H9 (cell line): ENCODE measurements around the gene TGFBI. TPM values are rescaled to one million over a fixed set of nuclear protein-coding genes. Genes with fewer than 3 reads are reported as not detected.

Experiments
- DNase-seq: peaks from one replicate; pipeline ENCODE4 v3.0.0-alpha.2; 2017
- H2AFZ ChIP-seq: one replicate; pipeline ENCODE4 v1.6.1; 2013; ENCODE audit warnings: mild to moderate bottlenecking, low read length, control low read depth, moderate library complexity
- H2AK5ac ChIP-seq: 2 replicates; pipeline ENCODE4 v1.6.1; 2013; ENCODE audit warnings: low read length, control low read depth, mixed read lengths; ENCODE audit not compliant: insufficient read length
- H2BK120ac ChIP-seq: one replicate; pipeline ENCODE4 v1.6.1; 2013; ENCODE audit warnings: low read depth, mild to moderate bottlenecking, low read length, control low read depth, inconsistent platforms; ENCODE audit not compliant: poor library complexity, severe bottlenecking
- H2BK12ac ChIP-seq: 2 replicates; pipeline ENCODE4 v1.6.1; 2013; ENCODE audit warnings: low read length, control low read depth, mixed read lengths, low read depth; ENCODE audit not compliant: insufficient read length
- H2BK15ac ChIP-seq: 2 replicates; pipeline ENCODE4 v1.6.1; 2013; ENCODE audit warnings: low read depth, low read length, control low read depth
- H2BK20ac ChIP-seq: one replicate; pipeline ENCODE4 v1.6.1; 2013; ENCODE audit warnings: low read depth, mild to moderate bottlenecking, low read length, control low read depth, inconsistent platforms; ENCODE audit not compliant: poor library complexity, severe bottlenecking
- H2BK5ac ChIP-seq: 2 replicates; pipeline ENCODE4 v1.6.1; 2013; ENCODE audit warnings: low read length, control low read depth, mixed read lengths; ENCODE audit not compliant: insufficient read length
- H3K14ac ChIP-seq: 2 replicates; pipeline ENCODE4 v1.6.1; 2013; ENCODE audit warnings: low read length, control low read depth; ENCODE audit not compliant: insufficient read depth
- H3K18ac ChIP-seq: 2 replicates; pipeline ENCODE4 v1.6.1; 2013; ENCODE audit warnings: low read depth, mild to moderate bottlenecking, mixed read lengths, low read length, control low read depth; ENCODE audit not compliant: insufficient read length
- H3K23ac ChIP-seq: 2 replicates; pipeline ENCODE4 v1.6.1; 2013; ENCODE audit warnings: low read length, control low read depth, mixed read lengths, low read depth; ENCODE audit not compliant: insufficient read length
- H3K23me2 ChIP-seq: 2 replicates; pipeline ENCODE4 v1.6.1; 2013; ENCODE audit warnings: low read depth, mild to moderate bottlenecking, mixed read lengths, low read length, control low read depth; ENCODE audit not compliant: insufficient read length, poor library complexity, severe bottlenecking
- H3K27ac ChIP-seq: 2 replicates; pipeline ENCODE4 v1.5.1; 2013; ENCODE audit warnings: low read length, control low read depth, mixed read lengths, low read depth; ENCODE audit not compliant: insufficient read length
- H3K27me3 ChIP-seq: 2 replicates; pipeline ENCODE4 v1.6.1; 2013; ENCODE audit warnings: low read length, control low read depth, inconsistent platforms; ENCODE audit not compliant: insufficient read depth
- H3K4ac ChIP-seq: 2 replicates; pipeline ENCODE4 v1.6.1; 2013; ENCODE audit warnings: low read depth, mild to moderate bottlenecking, control low read depth, inconsistent platforms, low read length, moderate library complexity
- H3K4me1 ChIP-seq: 2 replicates; pipeline ENCODE4 v1.6.1; 2013; ENCODE audit warnings: low read length, control low read depth, inconsistent platforms; ENCODE audit not compliant: insufficient read depth
- H3K4me2 ChIP-seq: 2 replicates; pipeline ENCODE4 v1.6.1; 2013; ENCODE audit warnings: low read length, control low read depth, mixed read lengths; ENCODE audit not compliant: insufficient read length, insufficient read depth
- H3K56ac ChIP-seq: 2 replicates; pipeline ENCODE4 v1.6.1; 2013; ENCODE audit warnings: low read depth, mild to moderate bottlenecking, mixed read lengths, low read length, control low read depth; ENCODE audit not compliant: insufficient read length
- H3K79me1 ChIP-seq: 2 replicates; pipeline ENCODE4 v1.6.1; 2013; ENCODE audit warnings: low read depth, mild to moderate bottlenecking, moderate library complexity, low read length, control low read depth, inconsistent platforms; ENCODE audit not compliant: insufficient read depth, poor library complexity, severe bottlenecking
- H3K79me2 ChIP-seq: 2 replicates; pipeline ENCODE4 v1.6.1; 2013; ENCODE audit warnings: low read length, control low read depth, inconsistent platforms; ENCODE audit not compliant: insufficient read depth
- H3K9ac ChIP-seq: 2 replicates; pipeline ENCODE4 v1.6.1; 2013; ENCODE audit warnings: low read length, control low read depth, mixed read lengths; ENCODE audit not compliant: insufficient read length; ENCODE audit errors: extremely low read depth
- H3K9me3 ChIP-seq: one replicate; pipeline ENCODE4 v1.6.1; 2013; ENCODE audit warnings: low read depth, low read length, inconsistent platforms; ENCODE audit not compliant: control insufficient read depth
- H3T11ph ChIP-seq: one replicate; pipeline ENCODE4 v1.6.1; 2013; ENCODE audit warnings: mild to moderate bottlenecking, low read length, control low read depth, inconsistent platforms
- H4K20me1 ChIP-seq: one replicate; pipeline ENCODE4 v1.6.1; 2013; ENCODE audit not compliant: control insufficient read depth, insufficient read length, insufficient read depth
- H4K5ac ChIP-seq: 2 replicates; pipeline ENCODE4 v1.6.1; 2013; ENCODE audit warnings: low read depth, mild to moderate bottlenecking, mixed read lengths, low read length, control low read depth; ENCODE audit not compliant: insufficient read length
- H4K8ac ChIP-seq: replicated peaks from 2 replicates; pipeline ENCODE4 v1.6.1; 2013; ENCODE audit warnings: low read length, control low read depth, mixed read lengths, low read depth; ENCODE audit not compliant: insufficient read length
- H4K91ac ChIP-seq: 2 replicates; pipeline ENCODE4 v1.6.1; 2013; ENCODE audit warnings: low read depth, mild to moderate bottlenecking, moderate library complexity, mixed read lengths, low read length, control low read depth; ENCODE audit not compliant: insufficient read length
- H3K27ac Mint-ChIP-seq, 3 experiments: 2 replicates in 2 of 3; 3 replicates in 1 of 3; pipeline ENCODE4 v1.8.0; 2020 to 2021; ENCODE audit warnings: mixed read lengths in 3 of 3, mild to moderate bottlenecking in 1 of 3, moderate library complexity in 1 of 3
- H3K27me3 Mint-ChIP-seq: 2 replicates; pipeline ENCODE4 v1.8.0; 2021; ENCODE audit warnings: low read depth, mild to moderate bottlenecking, moderate library complexity, mixed read lengths
- H3K36me3 Mint-ChIP-seq, 3 experiments: 2 replicates in 2 of 3; 3 replicates in 1 of 3; pipeline ENCODE4 v1.8.0; 2020 to 2021; ENCODE audit warnings: low read depth in 3 of 3, mixed read lengths in 3 of 3; ENCODE audit not compliant: insufficient read depth in 1 of 3
- H3K4me1 Mint-ChIP-seq, 2 experiments: 2 replicates each; pipeline ENCODE4 v1.8.0; 2020; ENCODE audit warnings: mixed read lengths in 2 of 2
- H3K4me3 Mint-ChIP-seq, 2 experiments: 2 replicates in 1 of 2; 3 replicates in 1 of 2; pipeline ENCODE4 v1.8.0; 2020 to 2021; ENCODE audit warnings: mild to moderate bottlenecking in 2 of 2, mixed read lengths in 2 of 2, moderate library complexity in 1 of 2
- H3K9me3 Mint-ChIP-seq, 2 experiments: 2 replicates in 1 of 2; 3 replicates in 1 of 2; pipeline ENCODE4 v1.8.0; 2020; ENCODE audit warnings: mild to moderate bottlenecking in 2 of 2, mixed read lengths in 2 of 2, moderate library complexity in 1 of 2
- CTCF ChIP-seq: fragments of 200-600 bp; sonication (generic); conservative IDR thresholded peaks from 3 replicates; pipeline ENCODE4 v1.8.0; 2021; ENCODE audit warnings: antibody characterized with exemption, mild to moderate bottlenecking
- WGBS: extraction: QIAGEN DNeasy Blood & Tissue Kit; methylation state at CpG from one replicate; pipeline ENCODE4 v1.1.7; 2013; ENCODE audit warnings: missing lambda C conversion rate, low lambda C conversion rate, mixed read lengths; ENCODE audit not compliant: insufficient read length; ENCODE audit errors: extremely low coverage; 5-methylcytosine and 5-hydroxymethylcytosine counted together
- total RNA-seq: library from RNA; stranded (reverse); gene quantifications from 2 replicates; pipeline ENCODE4 v1.2.1, GENCODE V29; 2021

The TGFBI gene
- total RNA-seq, 1 experiment from 2014 or later: 4.7 TPM

GRCh38 chr5:135997673-135998335, 31.0 kb upstream of the TGFBI start:
- Histone ChIP-seq H3K79me1 (no peaks in the 10 kb centered on the region), H3K14ac (no peak overlapping the region; the same call in 1 of the 2 replicates), H4K5ac (no peak overlapping the region), H3K9ac (no peak overlapping the region), H3T11ph (no peak overlapping the region), H4K8ac (no peak overlapping the region), H3K18ac (no peak overlapping the region), H2BK5ac (no peak overlapping the region), H2BK20ac (no peak overlapping the region), H3K23ac (no peak overlapping the region), H2BK12ac (no peak overlapping the region), H2BK120ac (no peak overlapping the region), H3K9me3 (no peaks in the 10 kb centered on the region), H3K4me2 (no peak overlapping the region), H3K56ac (no peak overlapping the region), H2AFZ (no peak overlapping the region), H2AK5ac (no peak overlapping the region), H4K20me1 (no peaks in the 10 kb centered on the region), H3K4me1 (no peaks in the 10 kb centered on the region), H2BK15ac (no peak overlapping the region), H3K27me3 (no peaks in the 10 kb centered on the region), H3K79me2 (no peaks in the 10 kb centered on the region), H3K23me2 (no peaks in the 10 kb centered on the region), H3K27ac (no peak overlapping the region), H3K4ac (no peak overlapping the region), H4K91ac (no peak overlapping the region)
- H3K4me3 Mint-ChIP-seq: no peak overlapping the region
- H3K36me3 Mint-ChIP-seq: no peaks in the 10 kb centered on the region
- TF ChIP-seq CTCF: peak; percentile 48
- H3K27ac Mint-ChIP-seq: no peak overlapping the region
- peaks cover 16% of the 10 kb centered on the region for H3K27me3 Mint-ChIP-seq
- H3K4me1 Mint-ChIP-seq: peaks cover 5 to 13% of the 10 kb centered on the region in 2 experiments
- no CpG with 5 or more reads among the region's 8 CpGs for WGBS
- H3K9me3 Mint-ChIP-seq: no peaks in the 10 kb centered on the region
- DNase-seq: peak; percentile 55
